CD4-positive, alpha-beta T cell (primary cell): ENCODE measurements around the gene TFAM. TPM values are rescaled to one million over a fixed set of nuclear protein-coding genes. Genes with fewer than 3 reads are reported as not detected.

Source experiments
- ATAC-seq: fragments of 200-7000 bp; cut with Tn5 transposase; one replicate; pipeline ENCODE4 v1.10.0; 2022; ENCODE audit warnings: mild to moderate bottlenecking; ENCODE audit not compliant: poor library complexity
- CTCF ChIA-PET: fragments of 350-600 bp; sonication (Branson Sonifier 250); formaldehyde crosslinking; loops from one replicate; lab custom pipeline; 2021; ENCODE audit warnings: antibody characterized with exemption, inconsistent platforms; lab: Charles Lee
- POLR2A ChIA-PET: fragments of 350-600 bp; sonication (Branson Sonifier 250); formaldehyde crosslinking; loops from one replicate; lab custom pipeline; 2021; ENCODE audit warnings: antibody characterized with exemption, inconsistent platforms; lab: Charles Lee
- DNase-seq, 14 experiments: peaks; one replicate each; pipeline ENCODE4 v3.0.0-alpha.2; 2013 to 2020; ENCODE audit warnings: mixed read lengths in 2 of 14
- H3K27ac ChIP-seq, 2 donors: one replicate each; pipeline versions ENCODE4 v1.5.1 to v1.7.0; 2013; ENCODE audit warnings: low read length in 2 of 2, low read depth in 1 of 2, mild to moderate bottlenecking in 1 of 2
- H3K27me3 ChIP-seq, 2 experiments: 1 replicate in 1 of 2; 2 replicates in 1 of 2; pipeline versions ENCODE4 v1.6.1 to v1.7.0; 2013; ENCODE audit warnings: low read length in 2 of 2, control low read depth in 1 of 2, mild to moderate bottlenecking in 1 of 2, moderate library complexity in 1 of 2; ENCODE audit not compliant: insufficient read depth in 2 of 2, control insufficient read depth in 1 of 2
- H3K36me3 ChIP-seq: one replicate; pipeline ENCODE4 v1.6.1; 2013; ENCODE audit warnings: low read length, control low read depth; ENCODE audit not compliant: insufficient read depth
- H3K4me1 ChIP-seq: one replicate; pipeline ENCODE4 v1.6.1; 2013; ENCODE audit warnings: low read length, control low read depth; ENCODE audit not compliant: insufficient read depth
- H3K4me3 ChIP-seq: one replicate; pipeline ENCODE4 v1.5.1; 2013; ENCODE audit warnings: mild to moderate bottlenecking, low read length, moderate library complexity
- H3K9me3 ChIP-seq, 2 experiments: 1 replicate in 1 of 2; 2 replicates in 1 of 2; pipeline versions ENCODE4 v1.6.1 to v1.7.0; 2013; ENCODE audit warnings: low read length in 2 of 2, mild to moderate bottlenecking in 2 of 2, control low read depth in 1 of 2, moderate library complexity in 1 of 2; ENCODE audit not compliant: control insufficient read depth in 1 of 2, insufficient read depth in 1 of 2
- H3K27ac Mint-ChIP-seq: one replicate; pipeline ENCODE4 v1.8.0; 2020; ENCODE audit warnings: mixed read lengths
- H3K27me3 Mint-ChIP-seq: one replicate; pipeline ENCODE4 v1.8.0; 2021; ENCODE audit warnings: mixed read lengths
- H3K36me3 Mint-ChIP-seq: one replicate; pipeline ENCODE4 v1.8.0; 2021; ENCODE audit warnings: low read depth, mixed read lengths
- H3K4me1 Mint-ChIP-seq: one replicate; pipeline ENCODE4 v1.8.0; 2021; ENCODE audit warnings: low read depth, mixed read lengths
- H3K4me3 Mint-ChIP-seq: one replicate; pipeline ENCODE4 v1.8.0; 2020; ENCODE audit warnings: mild to moderate bottlenecking, mixed read lengths
- H3K9me3 Mint-ChIP-seq: one replicate; pipeline ENCODE4 v1.8.0; 2020; ENCODE audit warnings: mixed read lengths
- CTCF ChIP-seq: fragments of 200-600 bp; IDR thresholded peaks from one replicate; pipeline ENCODE4 v1.8.0; 2022; ENCODE audit warnings: antibody characterized with exemption, mild to moderate bottlenecking
- intact Hi-C, 2 experiments: fragments of 100-400 bp; cut with DNase I in 1 of 2; cut with micrococcal nuclease in 1 of 2; formaldehyde crosslinking; loops; one replicate each; pipeline versions ENCODE4 v1.15.1 to v1.9.0; 2023 to 2025; cut with DNase I, micrococcal nuclease
- total RNA-seq, 174 experiments: library from RNA in 2 of 174; stranded (reverse) in 2 of 174; gene quantifications; one replicate each; pipeline ENCODE4 v1.2.3 and lab custom pipeline; 2021 to 2026

TFAM gene
- total RNA-seq, 2 experiments from 2014 or later, result 43.7 to 50.5 TPM

DNA sequence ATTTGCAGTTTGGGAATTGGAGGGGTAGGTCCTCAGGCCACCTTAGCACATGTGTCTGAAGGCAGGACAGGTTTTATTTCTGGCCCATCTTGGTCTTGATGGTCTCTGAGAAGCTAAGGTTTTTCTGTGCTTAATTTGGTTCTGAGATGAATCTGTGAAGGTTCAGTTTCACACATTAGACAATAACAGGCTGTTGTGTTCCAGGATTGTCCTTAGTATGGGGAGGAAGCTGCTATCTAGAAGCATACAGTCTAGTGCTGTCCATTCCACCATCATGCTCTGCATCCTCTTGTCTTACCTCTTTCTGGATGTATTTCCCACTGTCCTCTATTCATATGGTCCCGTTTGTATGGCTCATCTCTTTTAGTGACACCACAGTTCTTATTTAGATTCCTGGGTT, 43.3 kb upstream of the TFAM start:
- H3K9me3 Mint-ChIP-seq, result no peaks in the 10 kb centered on the region
- no peaks in the 10 kb centered on the region for H3K27me3 Mint-ChIP-seq
- DNase-seq, result no peak
- ATAC-seq, result no peak
- H3K27ac Mint-ChIP-seq, result no peak overlapping the region
- peaks cover 61% of the 10 kb centered on the region for H3K4me1 Mint-ChIP-seq
- no peak for TF ChIP-seq CTCF
- no peaks in the 10 kb centered on the region for H3K36me3 ChIP-seq
- peaks cover 19% of the 10 kb centered on the region for H3K36me3 Mint-ChIP-seq
- no peaks in the 10 kb centered on the region for H3K4me1 ChIP-seq
- no peaks in the 10 kb centered on the region for H3K9me3 ChIP-seq
- no peaks in the 10 kb centered on the region for H3K27me3 ChIP-seq
- no peak overlapping the region for H3K4me3 Mint-ChIP-seq
- intact Hi-C loops, result no loop called here
- H3K27ac ChIP-seq, result no peak overlapping the region
- H3K4me3 ChIP-seq, result no peak overlapping the region
- ChIA-PET POLR2A (no interaction called here), CTCF (no interaction called here)

DNA sequence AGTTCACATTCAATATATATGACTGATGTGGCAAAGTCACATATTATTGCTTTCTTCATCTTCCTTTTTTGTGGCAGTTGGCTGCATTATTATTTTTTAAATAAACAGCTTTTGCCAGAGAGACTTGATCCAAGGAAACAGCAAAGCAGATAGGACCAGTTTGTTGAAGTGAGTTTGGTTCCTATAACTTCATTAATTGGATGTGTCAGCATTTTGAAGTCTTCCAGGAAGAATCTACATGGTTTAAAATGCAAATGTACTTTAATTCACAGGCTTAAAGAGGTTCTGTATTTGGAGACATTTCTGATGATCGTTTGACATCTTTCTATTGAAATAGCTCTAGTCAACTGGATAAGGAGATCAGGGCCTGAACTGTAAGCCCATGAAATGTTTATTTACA, 37.2 kb upstream of the TFAM start:
- no peaks in the 10 kb centered on the region for H3K27me3 Mint-ChIP-seq
- ChIA-PET CTCF (no interaction called here), POLR2A (no interaction called here)
- no peaks in the 10 kb centered on the region for H3K9me3 Mint-ChIP-seq
- intact Hi-C loops, result no loop called here
- H3K4me1 ChIP-seq, result no peaks in the 10 kb centered on the region
- DNase-seq (no peak), ATAC-seq (no peak)
- no peak overlapping the region for H3K27ac Mint-ChIP-seq
- H3K27me3 ChIP-seq, result no peaks in the 10 kb centered on the region
- no peak for TF ChIP-seq CTCF
- H3K9me3 ChIP-seq, result no peaks in the 10 kb centered on the region
- no peaks in the 10 kb centered on the region for H3K36me3 ChIP-seq
- peaks cover 23% of the 10 kb centered on the region for H3K36me3 Mint-ChIP-seq
- no peak overlapping the region for H3K4me3 ChIP-seq
- no peak overlapping the region for H3K27ac ChIP-seq
- peaks cover 48% of the 10 kb centered on the region for H3K4me1 Mint-ChIP-seq
- no peak overlapping the region for H3K4me3 Mint-ChIP-seq

GRCh38 chr10:58348571-58349033, 36.6 kb upstream of the TFAM start:
- Mint-ChIP-seq H3K9me3 (no peaks in the 10 kb centered on the region), H3K36me3 (peaks cover 23% of the 10 kb centered on the region), H3K4me3 (no peak overlapping the region), H3K27ac (no peak overlapping the region), H3K4me1 (peaks cover 42% of the 10 kb centered on the region), H3K27me3 (no peaks in the 10 kb centered on the region)
- no peak for TF ChIP-seq CTCF
- Histone ChIP-seq H3K4me1 (no peaks in the 10 kb centered on the region), H3K36me3 (no peaks in the 10 kb centered on the region), H3K27ac (no peak overlapping the region), H3K27me3 (no peaks in the 10 kb centered on the region), H3K4me3 (no peak overlapping the region), H3K9me3 (no peaks in the 10 kb centered on the region)
- POLR2A ChIA-PET, result no interaction called here
- intact Hi-C loops, result no loop called here
- ATAC-seq (no peak), DNase-seq (no peak)
- CTCF ChIA-PET, result interaction anchor here (1.0 kb wide), 1 partner anchor 10 kb away, joined by 4 read pairs; no protein-coding TSS in a partner anchor
